ENCODE measurements around the gene SSPN.
A peak's percentile ranks its signal among the peaks of the same experiment; 100 is the strongest.

Gene SSPN

GRCh38 chr12:26268841-26269561 lies 73.6 kb downstream of the SSPN start:
- no peak for DNase-seq

- DNase-seq = no peak
Measured at GRCh38 chr12:26269562-26270284, 74.3 kb downstream of the SSPN start.

DNA sequence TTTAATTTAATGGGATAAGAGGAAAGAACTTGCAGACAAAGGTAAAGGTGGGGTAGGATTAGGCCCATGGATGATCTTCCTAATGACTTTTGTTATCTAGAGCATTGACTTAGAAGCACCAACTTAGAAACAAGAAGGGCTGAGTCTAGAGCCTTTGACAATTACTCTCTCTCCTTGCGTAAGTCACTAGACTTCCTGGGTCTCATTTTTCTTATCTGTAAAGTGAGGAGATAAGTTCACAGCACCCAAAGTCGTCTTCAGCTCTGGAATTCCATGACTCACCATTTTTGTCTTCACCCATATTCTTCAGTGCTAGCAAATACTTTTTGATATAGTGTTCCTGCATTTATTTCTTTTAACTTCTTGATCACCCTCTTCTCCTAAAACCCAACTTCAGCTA lies 75.7 kb downstream of the SSPN start:
- no peak for DNase-seq

- no peak for DNase-seq
Measured at GRCh38 chr12:26271889-26272492, 76.6 kb downstream of the SSPN start.

DNA sequence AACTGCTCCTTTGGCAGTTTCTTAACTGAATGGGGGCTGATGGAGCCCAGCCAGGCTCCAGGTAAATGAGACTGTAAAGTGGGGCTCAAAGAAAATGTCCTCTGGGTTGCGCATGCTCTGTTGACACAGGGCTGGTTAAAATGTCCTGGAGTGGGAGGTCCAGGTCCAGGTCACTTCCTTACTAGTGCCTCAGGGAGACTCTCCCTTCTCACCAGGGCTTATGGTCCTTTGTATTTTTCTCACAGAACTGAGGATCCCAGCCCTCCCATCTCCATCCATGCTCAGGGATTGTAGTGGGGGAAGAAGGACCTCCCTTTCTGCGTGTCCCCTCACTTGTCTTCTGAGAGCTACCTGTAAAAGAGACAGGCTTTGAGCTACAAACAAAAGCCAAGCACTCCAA lies 77.5 kb downstream of the SSPN start:
- no peak for DNase-seq

DNA sequence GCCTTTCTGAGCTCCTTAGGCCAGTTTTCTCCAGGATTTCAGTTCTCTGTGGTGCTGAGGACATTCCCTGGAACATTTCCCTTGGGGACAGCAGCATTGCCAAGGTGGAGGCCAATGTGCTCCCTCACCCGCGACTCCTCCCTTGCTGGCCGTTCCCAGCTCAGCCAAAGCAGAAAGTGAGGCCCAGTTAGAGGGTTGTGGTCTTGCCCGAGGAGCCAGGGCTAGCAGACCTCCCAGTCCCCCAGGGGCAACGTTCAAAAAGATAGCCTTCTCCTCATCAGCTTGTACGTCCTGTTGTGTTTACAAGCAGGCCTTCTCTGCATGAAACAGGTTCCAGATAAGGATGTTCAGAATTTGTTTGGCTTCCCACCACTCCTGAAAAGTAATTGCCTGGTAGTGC lies 78.4 kb downstream of the SSPN start:
- DNase-seq = no peak

- DNase-seq = peak; percentile 20
Measured at GRCh38 chr12:26274441-26275312, 79.3 kb downstream of the SSPN start.

DNA sequence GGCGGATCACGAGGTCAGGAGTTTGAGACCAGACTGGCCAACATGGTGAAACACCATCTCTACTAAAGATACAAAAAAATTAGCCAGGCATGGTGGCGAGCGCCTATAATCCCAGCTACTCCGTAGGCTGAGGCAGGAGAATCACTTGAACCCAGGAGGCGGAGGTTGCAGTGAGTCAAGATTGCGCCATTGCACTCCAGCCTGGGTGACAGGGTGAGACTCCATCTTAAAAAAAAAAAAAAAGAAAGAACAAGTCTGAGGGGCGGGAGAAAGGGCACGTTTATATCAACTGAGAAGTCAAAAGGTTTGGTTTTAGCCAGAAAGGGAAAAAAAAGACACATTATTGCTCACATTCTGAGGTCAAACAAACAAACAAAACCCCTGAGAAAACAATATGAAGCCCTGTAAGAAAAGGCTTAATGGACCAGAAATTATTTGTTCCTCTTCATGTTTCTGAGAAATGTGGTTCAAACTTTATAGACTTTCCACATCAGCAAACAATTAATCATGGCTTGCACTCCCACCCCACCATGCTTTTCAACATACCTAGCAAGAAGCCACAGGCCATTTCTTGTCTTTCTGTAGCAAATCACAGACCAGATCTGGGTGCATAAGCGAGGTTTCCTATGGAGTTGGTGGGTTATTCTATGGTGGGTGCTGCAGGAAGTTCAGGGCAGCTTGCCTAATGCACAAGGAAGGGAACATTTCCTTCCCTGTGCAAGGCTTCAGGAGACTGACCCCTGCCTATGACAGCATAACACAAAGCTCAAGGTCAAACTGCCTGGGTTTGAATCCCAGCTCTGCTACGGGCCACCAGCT lies 80.1 kb downstream of the SSPN start:
- DNase-seq = no peak

- DNase-seq = no peak
Measured at GRCh38 chr12:26276709-26277108, 81.3 kb downstream of the SSPN start.

DNA sequence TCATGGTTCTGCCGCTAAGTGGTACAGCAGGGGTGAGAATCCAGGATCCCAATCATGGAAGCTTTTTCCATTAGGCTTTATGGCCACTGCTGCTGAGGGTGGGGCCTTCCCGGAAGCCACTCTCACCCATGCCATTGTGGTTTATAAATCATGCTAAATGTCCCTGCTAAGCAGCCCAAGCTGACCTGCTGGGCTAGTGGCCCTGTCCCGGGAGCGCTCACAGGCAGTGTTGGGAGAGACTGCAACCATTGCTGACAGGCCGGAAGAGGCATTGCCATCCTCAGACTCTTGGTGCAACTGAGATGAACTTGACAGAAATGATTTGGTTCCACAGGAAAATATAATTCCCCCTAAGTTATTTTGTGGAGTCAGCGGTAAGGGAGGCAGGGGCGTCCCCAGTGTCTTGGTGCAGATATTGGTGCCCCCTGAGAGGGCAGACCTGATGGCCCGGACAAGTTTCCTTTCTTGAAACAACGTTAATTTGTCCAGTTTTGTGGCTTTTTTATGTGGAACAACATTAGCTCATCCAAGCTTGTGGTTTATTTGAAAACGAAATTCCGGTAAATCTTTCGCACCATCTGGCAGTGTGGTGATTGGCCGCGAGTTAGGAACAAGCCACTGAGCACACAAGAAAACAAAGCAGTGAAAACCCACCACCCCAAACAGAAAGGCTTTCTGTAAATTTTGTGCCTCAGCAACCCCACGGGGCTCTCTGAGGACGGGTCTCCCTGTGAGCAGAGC lies 82.3 kb downstream of the SSPN start:
- no peak for DNase-seq

DNA sequence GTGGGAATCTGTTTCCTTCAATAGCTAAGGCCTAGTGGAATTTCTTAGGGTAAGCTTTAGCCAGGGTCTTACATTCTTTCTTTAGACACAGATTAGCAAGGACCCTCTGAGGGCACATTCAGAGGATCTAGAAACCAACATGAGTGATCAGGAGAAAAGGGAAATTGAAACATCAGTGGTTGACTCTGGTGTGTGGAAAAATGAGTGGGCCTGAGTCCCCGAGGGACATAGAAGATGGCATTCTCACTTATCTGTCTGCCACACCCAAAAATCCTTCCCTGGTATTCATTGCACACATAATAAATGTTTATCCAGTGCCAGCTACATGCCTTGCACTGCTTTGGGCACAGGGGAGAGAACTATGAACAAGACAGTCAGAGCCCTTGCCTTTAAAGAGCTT lies 82.9 kb downstream of the SSPN start:
- DNase-seq = no peak

DNA sequence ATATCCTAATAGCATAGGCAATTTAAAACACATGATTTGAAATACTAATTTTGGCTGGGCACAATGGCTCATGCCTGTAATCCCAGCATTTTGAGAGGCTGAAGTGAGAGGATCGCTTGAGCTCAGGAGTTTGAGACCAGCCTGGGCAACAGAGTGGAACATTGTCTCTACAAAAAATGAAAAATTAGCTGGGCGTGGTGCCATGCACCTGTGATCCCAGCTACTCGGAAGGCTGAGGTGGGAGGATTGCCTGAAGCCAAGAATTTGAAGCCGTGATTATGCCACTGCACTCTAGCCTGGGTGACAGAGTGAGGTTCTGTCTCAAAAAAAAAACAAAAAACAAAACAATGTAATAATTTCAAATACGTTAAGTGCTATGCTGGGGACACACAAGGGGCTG lies 83.3 kb downstream of the SSPN start:
- DNase-seq = no peak

DNA sequence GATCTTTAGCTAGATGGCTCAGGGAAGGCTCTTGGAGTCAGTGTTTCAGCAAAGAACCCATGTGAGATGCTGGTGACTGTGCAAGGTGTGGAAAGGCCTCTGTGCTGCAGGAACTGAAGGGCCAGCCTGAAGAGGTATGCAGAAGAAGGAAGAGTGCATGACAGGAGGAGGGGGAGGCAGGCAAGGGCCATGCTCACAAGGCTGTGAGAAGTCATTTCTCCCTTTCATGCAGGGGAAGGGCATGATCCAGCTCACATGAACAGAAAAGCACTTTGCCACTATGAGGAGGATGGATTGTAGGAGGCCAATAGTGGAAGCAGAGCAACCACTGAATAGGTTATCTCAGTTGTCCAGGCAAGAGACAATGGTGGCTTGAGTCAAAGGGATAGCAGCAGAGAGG lies 83.7 kb downstream of the SSPN start:
- DNase-seq = no peak

- no peak for DNase-seq
Measured at GRCh38 chr12:26279908-26280307, 84.5 kb downstream of the SSPN start.

DNA sequence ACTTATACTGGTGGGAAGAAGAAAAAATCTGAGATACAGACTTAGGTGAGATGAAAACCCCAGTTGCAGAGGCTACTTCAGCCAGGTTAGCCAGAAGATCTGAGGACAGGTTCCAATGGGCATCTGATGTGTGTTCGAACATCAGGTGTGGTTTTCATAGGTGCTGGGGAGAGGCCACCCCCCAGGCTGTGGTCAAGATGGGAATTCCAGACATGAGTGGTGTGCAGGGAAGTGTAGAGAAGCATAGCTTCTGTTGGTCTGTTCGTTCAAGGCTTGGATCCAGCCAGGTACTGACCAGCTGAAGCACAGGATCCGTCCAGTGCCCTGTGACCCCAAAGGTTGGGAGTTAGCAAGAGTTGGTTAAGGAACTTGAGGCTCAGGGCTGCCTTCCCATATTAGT lies 85.5 kb downstream of the SSPN start:
- no peak for DNase-seq

- no peak for DNase-seq
Measured at GRCh38 chr12:26281320-26281719, 85.9 kb downstream of the SSPN start.

DNA sequence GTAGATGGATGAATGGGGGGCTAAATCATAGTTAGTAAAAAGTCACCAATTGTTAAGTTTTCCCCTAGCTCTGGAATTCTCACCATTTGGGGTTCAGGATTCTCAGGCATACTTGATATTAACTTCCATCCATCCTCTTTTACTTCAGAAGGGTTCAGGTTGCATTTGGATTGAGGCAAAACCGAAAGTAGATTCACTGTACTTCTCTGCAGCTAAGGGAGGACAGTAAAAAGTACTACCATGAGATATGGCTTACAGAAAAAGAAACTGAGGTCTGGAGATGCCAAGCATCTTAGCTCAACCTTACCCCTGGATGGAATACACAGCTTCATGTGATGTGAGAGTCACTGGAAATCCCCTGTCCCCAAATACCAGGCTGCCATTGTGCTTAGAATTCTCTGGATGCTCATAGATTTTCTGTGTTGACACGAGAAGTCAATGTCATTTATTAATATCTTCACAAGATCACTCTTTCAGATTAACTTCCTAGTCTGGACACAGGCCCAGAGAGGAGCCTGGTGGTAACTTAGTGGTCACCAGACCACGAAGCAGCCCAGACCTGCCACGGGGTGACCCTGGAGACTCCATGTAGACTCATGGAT lies 87.1 kb downstream of the SSPN start:
- no peak for DNase-seq

DNA sequence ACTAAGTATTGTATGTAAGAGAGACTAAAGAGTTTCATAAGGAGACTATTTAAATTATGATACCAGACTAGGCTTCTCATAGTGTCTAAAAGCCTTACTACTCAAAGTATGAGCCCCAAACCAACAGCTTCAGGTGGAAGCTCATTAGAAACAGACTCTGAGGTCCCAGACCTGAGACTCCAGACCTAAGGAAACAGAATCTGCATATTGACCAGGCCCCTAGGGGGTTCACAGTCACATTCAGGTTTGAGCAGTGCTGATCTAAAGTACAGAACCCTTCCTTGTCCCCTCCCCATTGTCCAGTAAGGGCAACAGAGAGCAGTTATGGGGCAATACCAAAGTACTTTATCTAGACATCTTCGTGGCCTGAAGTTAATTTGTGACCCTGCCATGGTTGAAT lies 87.7 kb downstream of the SSPN start:
- no peak for DNase-seq

DNA sequence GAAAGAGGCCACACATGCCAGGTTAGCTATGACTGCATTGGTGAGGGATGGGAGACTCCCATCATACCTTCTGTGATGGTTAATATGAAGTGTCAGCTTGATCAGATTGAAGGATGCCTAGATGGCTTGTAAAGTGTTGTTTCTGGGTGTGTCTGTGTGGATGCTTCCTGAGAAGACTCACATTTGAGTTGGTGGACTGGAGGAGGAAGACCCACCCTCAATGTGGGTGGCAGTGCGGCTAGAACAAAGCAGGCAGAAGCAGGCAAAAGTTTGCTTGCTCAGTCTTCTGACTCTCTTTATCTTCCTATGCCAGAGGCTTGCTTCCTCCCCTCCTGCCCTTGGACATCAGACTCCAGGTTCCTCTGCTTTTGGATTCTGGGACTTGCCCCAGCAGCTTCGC lies 88.2 kb downstream of the SSPN start:
- DNase-seq = no peak

GRCh38 chr12:26285401-26285800 lies 90.0 kb downstream of the SSPN start:
- no peak for DNase-seq

DNA sequence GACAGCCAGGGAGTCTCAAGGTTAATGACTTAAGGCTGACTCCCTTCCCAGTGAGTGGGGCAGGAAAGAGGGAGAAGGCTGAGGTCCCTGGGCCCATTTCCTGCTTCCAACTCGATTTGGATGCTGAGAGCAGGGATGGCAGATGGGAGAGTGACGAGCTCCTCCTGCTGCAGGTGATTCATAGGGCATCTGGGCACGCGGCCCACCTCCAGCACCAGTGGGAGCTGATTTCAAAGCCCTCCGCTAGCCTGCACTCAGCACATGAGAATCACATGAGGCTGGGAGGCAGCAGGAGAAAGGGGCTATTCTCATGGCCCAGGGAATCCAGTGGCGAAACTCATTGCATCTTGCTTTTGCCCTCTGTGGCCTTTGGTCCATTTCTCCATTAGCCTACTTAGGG lies 90.8 kb downstream of the SSPN start:
- DNase-seq = no peak

All from 8988T (cell line).